Measurements from ENCODE around the gene ZFP37.
"Not testable (repeated sequence)": the region's sequence is repeated elsewhere in the genome, so short reads cannot be mapped to it uniquely, and the experiment has no call there.

ZFP37 gene

GRCh38 chr9:113056191-113057106 lies at the start of gene ZFP37:
TSS of gene ZFP37 (minus strand) at chr9:113056724. CDS start at chr9:113056688, 36 bp downstream.
- DNase-seq (ENCODE audit: low spot score), result peak; percentile 94

- DNase-seq (ENCODE audit: low spot score), result not testable (repeated sequence)
Measured at GRCh38 chr9:113105345-113105744, 48.8 kb upstream of the ZFP37 start.

- DNase-seq (ENCODE audit: low spot score), result no peak
Measured at GRCh38 chr9:113095561-113095960, 39.0 kb upstream of the ZFP37 start.

- DNase-seq (ENCODE audit: low spot score), result not testable (repeated sequence)
Measured at GRCh38 chr9:113089924-113090323, 33.4 kb upstream of the ZFP37 start.

GRCh38 chr9:113089143-113089505 lies 32.6 kb upstream of the ZFP37 start:
- DNase-seq (ENCODE audit: low spot score), result not testable (repeated sequence)

- not testable (repeated sequence) for DNase-seq (ENCODE audit: low spot score)
Measured at GRCh38 chr9:113088456-113089142, 32.1 kb upstream of the ZFP37 start.

GRCh38 chr9:113062932-113063310 lies 6.4 kb upstream of the ZFP37 start:
- not testable (repeated sequence) for DNase-seq (ENCODE audit: low spot score)

GRCh38 chr9:113062256-113062931 lies 5.9 kb upstream of the ZFP37 start:
- not testable (repeated sequence) for DNase-seq (ENCODE audit: low spot score)

GRCh38 chr9:113061072-113061850 lies 4.7 kb upstream of the ZFP37 start:
- DNase-seq (ENCODE audit: low spot score), result not testable (repeated sequence)

- DNase-seq (ENCODE audit: low spot score), result not testable (repeated sequence)
Measured at GRCh38 chr9:113059581-113060284, 3.2 kb upstream of the ZFP37 start.

GRCh38 chr9:113057193-113057592 lies 669 bp upstream of the ZFP37 start:
- DNase-seq (ENCODE audit: low spot score), result no peak

GRCh38 chr9:113042884-113043657 lies 13.5 kb downstream of the ZFP37 start:
- DNase-seq (ENCODE audit: low spot score), result peak; percentile 6

- DNase-seq (ENCODE audit: low spot score), result no peak
Measured at GRCh38 chr9:113026200-113026599, 30.3 kb downstream of the ZFP37 start.

GRCh38 chr9:113018247-113018646 lies 38.3 kb downstream of the ZFP37 start:
- no peak for DNase-seq (ENCODE audit: low spot score)

GRCh38 chr9:113012492-113012891 lies 44.0 kb downstream of the ZFP37 start:
- DNase-seq (ENCODE audit: low spot score), result no peak

GRCh38 chr9:113011911-113012381 lies 44.6 kb downstream of the ZFP37 start, which contains the start of gene ZNF883:
TSS of gene ZNF883 (minus strand) at chr9:113012192.
- no peak for DNase-seq (ENCODE audit: low spot score)

GRCh38 chr9:113005777-113006176 lies 50.7 kb downstream of the ZFP37 start:
- peak; percentile 2 for DNase-seq (ENCODE audit: low spot score)

GRCh38 chr9:112997236-112997941 lies 59.1 kb downstream of the ZFP37 start:
- no peak for DNase-seq (ENCODE audit: low spot score)
